ENCODE results near the gene EEPD1. TPM values are rescaled to one million over a fixed set of nuclear protein-coding genes. Genes with fewer than 3 reads are reported as not detected.
"Not testable (repeated sequence)": the region's sequence is repeated elsewhere in the genome, so short reads cannot be mapped to it uniquely, and the experiment has no call there.

EEPD1 gene
- total RNA-seq, 1 experiment from 2014 or later = 7.8 TPM

DNA sequence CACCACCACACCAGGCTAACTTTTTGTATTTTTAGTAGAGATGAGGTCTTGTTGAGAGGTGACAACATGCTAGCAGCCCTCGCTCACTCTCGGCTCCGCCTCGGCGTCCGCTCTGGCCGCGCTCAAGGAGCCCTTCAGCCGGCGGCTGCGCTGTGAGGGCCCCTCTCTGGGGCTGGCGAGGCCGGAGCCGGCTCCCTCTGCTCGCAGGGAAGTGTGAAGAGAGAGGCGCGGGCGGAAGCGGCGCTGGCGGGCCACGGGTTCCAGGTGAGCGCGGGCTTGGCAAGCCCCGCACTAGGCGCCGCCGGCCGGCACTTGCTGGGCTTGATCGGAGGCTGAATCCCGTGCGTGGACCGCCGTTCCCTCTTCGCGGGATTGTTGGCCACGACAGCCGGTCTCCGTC, 83.0 kb downstream of the EEPD1 start:
- DNase-seq (ENCODE audit: low spot score) = peak; percentile 38
- POLR2A ChIA-PET = interaction anchor here (1.1 kb wide), 1 partner anchor 9 kb away, joined by 3 read pairs; no protein-coding TSS in a partner anchor
- TF ChIP-seq EMX1 (CRISPR knock-in tag; IDR thresholded peaks at IDR 0.05) (no peak), ZBTB21 (CRISPR knock-in tag; IDR thresholded peaks at IDR 0.05; ENCODE audit: borderline replicate concordance) (no peak), NR3C1 (CRISPR knock-in tag; conservative IDR thresholded peaks at IDR 0.05; ENCODE audit: low read depth) (no peak), CREM (CRISPR knock-in tag; IDR thresholded peaks at IDR 0.05) (no peak), SMAD3 (CRISPR knock-in tag; IDR thresholded peaks at IDR 0.05; ENCODE audit: borderline replicate concordance) (no peak), ETV6 (CRISPR knock-in tag; IDR thresholded peaks at IDR 0.05) (no peak), FOXK1 (CRISPR knock-in tag; IDR thresholded peaks at IDR 0.05) (no peak)
- TF ChIP-seq, protein P1, sequence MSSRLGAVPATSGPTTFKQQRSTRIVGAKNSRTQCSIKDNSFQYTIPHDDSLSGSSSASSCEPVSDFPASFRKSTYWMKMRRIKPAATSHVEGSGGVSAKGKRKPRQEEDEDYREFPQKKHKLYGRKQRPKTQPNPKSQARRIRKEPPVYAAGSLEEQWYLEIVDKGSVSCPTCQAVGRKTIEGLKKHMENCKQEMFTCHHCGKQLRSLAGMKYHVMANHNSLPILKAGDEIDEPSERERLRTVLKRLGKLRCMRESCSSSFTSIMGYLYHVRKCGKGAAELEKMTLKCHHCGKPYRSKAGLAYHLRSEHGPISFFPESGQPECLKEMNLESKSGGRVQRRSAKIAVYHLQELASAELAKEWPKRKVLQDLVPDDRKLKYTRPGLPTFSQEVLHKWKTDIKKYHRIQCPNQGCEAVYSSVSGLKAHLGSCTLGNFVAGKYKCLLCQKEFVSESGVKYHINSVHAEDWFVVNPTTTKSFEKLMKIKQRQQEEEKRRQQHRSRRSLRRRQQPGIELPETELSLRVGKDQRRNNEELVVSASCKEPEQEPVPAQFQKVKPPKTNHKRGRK (CRISPR knock-in tag; IDR thresholded peaks at IDR 0.05; ENCODE audit: borderline replicate concordance) = no peak
- TF ChIP-seq, protein P2, sequence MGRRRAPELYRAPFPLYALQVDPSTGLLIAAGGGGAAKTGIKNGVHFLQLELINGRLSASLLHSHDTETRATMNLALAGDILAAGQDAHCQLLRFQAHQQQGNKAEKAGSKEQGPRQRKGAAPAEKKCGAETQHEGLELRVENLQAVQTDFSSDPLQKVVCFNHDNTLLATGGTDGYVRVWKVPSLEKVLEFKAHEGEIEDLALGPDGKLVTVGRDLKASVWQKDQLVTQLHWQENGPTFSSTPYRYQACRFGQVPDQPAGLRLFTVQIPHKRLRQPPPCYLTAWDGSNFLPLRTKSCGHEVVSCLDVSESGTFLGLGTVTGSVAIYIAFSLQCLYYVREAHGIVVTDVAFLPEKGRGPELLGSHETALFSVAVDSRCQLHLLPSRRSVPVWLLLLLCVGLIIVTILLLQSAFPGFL (CRISPR knock-in tag; IDR thresholded peaks at IDR 0.05; ENCODE audit: borderline replicate concordance) = no peak
- TF ChIP-seq, protein P3, sequence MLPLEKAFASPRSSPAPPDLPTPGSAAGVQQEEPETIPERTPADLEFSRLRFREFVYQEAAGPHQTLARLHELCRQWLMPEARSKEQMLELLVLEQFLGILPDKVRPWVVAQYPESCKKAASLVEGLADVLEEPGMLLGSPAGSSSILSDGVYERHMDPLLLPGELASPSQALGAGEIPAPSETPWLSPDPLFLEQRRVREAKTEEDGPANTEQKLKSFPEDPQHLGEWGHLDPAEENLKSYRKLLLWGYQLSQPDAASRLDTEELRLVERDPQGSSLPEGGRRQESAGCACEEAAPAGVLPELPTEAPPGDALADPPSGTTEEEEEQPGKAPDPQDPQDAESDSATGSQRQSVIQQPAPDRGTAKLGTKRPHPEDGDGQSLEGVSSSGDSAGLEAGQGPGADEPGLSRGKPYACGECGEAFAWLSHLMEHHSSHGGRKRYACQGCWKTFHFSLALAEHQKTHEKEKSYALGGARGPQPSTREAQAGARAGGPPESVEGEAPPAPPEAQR (CRISPR knock-in tag; IDR thresholded peaks at IDR 0.05) = no peak
- TF ChIP-seq, protein P4, sequence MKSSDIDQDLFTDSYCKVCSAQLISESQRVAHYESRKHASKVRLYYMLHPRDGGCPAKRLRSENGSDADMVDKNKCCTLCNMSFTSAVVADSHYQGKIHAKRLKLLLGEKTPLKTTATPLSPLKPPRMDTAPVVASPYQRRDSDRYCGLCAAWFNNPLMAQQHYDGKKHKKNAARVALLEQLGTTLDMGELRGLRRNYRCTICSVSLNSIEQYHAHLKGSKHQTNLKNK (CRISPR knock-in tag; IDR thresholded peaks at IDR 0.05) = no peak
- TF ChIP-seq, protein P5, sequence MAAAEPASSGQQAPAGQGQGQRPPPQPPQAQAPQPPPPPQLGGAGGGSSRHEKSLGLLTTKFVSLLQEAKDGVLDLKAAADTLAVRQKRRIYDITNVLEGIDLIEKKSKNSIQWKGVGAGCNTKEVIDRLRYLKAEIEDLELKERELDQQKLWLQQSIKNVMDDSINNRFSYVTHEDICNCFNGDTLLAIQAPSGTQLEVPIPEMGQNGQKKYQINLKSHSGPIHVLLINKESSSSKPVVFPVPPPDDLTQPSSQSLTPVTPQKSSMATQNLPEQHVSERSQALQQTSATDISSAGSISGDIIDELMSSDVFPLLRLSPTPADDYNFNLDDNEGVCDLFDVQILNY (CRISPR knock-in tag; IDR thresholded peaks at IDR 0.05) = no peak
- TF ChIP-seq, protein P6, sequence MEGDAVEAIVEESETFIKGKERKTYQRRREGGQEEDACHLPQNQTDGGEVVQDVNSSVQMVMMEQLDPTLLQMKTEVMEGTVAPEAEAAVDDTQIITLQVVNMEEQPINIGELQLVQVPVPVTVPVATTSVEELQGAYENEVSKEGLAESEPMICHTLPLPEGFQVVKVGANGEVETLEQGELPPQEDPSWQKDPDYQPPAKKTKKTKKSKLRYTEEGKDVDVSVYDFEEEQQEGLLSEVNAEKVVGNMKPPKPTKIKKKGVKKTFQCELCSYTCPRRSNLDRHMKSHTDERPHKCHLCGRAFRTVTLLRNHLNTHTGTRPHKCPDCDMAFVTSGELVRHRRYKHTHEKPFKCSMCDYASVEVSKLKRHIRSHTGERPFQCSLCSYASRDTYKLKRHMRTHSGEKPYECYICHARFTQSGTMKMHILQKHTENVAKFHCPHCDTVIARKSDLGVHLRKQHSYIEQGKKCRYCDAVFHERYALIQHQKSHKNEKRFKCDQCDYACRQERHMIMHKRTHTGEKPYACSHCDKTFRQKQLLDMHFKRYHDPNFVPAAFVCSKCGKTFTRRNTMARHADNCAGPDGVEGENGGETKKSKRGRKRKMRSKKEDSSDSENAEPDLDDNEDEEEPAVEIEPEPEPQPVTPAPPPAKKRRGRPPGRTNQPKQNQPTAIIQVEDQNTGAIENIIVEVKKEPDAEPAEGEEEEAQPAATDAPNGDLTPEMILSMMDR (IDR thresholded peaks at IDR 0.05) = no peak
- Mint-ChIP-seq H3K36me3 (peaks cover 30% of the 10 kb centered on the region), H3K27ac (no peak overlapping the region), H3K4me3 (no peak overlapping the region), H3K9me3 (peaks cover 18% of the 10 kb centered on the region), H3K27me3 (ENCODE audit: low read depth) (no peaks in the 10 kb centered on the region), H3K4me1 (peaks cover 21% of the 10 kb centered on the region)
- ATAC-seq = peak; percentile 65
- CTCF ChIA-PET = interaction anchor here (0.7 to 1.2 kb wide), 2 partner anchors 9 to 29 kb away, joined by 3 read pairs; no protein-coding TSS in a partner anchor

DNA sequence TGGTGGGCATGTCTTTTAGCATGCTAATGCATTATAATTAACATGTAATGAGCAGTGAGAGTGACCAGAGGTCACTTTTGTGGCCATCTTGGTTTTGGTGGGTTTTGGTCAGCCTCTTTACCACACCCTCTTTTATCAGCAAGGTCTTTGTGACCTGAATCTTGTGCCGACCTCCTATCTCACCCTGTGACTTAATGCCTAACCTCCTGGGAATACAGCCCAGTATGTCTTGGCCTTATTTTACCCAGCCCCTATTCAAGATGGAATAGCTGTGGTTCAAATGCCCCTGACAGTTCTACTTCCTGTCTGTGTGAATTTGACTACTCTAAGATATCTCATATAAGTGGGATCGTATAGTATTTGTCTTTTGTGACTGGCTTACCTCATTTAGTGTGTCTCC, 85.1 kb downstream of the EEPD1 start:
- Mint-ChIP-seq H3K9me3 (peaks cover 19% of the 10 kb centered on the region), H3K4me3 (no peak overlapping the region), H3K36me3 (peaks cover 31% of the 10 kb centered on the region), H3K27ac (peak overlapping the region; percentile 41; the same call in 1 of the 2 replicates), H3K27me3 (ENCODE audit: low read depth) (no peaks in the 10 kb centered on the region), H3K4me1 (peaks cover 18% of the 10 kb centered on the region)
- no peak for TF ChIP-seq NR2C2 (CRISPR knock-in tag; IDR thresholded peaks at IDR 0.05)
- no peak for TF ChIP-seq MXD4 (CRISPR knock-in tag; IDR thresholded peaks at IDR 0.05; ENCODE audit: borderline replicate concordance)
- TF ChIP-seq, protein P7, sequence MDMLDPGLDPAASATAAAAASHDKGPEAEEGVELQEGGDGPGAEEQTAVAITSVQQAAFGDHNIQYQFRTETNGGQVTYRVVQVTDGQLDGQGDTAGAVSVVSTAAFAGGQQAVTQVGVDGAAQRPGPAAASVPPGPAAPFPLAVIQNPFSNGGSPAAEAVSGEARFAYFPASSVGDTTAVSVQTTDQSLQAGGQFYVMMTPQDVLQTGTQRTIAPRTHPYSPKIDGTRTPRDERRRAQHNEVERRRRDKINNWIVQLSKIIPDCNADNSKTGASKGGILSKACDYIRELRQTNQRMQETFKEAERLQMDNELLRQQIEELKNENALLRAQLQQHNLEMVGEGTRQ (CRISPR knock-in tag; IDR thresholded peaks at IDR 0.05) = no peak
- TF ChIP-seq GTF2I (CRISPR knock-in tag; conservative IDR thresholded peaks at IDR 0.05) = no peak
- no peak for TF ChIP-seq GABPB1 (CRISPR knock-in tag; IDR thresholded peaks at IDR 0.05)
- no peak for TF ChIP-seq ZNF263 (CRISPR knock-in tag; IDR thresholded peaks at IDR 0.05; ENCODE audit: low read depth)
- no peak for TF ChIP-seq NFE2L1 (CRISPR knock-in tag; IDR thresholded peaks at IDR 0.05)
- TF ChIP-seq, protein P8, sequence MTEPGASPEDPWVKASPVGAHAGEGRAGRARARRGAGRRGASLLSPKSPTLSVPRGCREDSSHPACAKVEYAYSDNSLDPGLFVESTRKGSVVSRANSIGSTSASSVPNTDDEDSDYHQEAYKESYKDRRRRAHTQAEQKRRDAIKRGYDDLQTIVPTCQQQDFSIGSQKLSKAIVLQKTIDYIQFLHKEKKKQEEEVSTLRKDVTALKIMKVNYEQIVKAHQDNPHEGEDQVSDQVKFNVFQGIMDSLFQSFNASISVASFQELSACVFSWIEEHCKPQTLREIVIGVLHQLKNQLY (CRISPR knock-in tag; IDR thresholded peaks at IDR 0.05) = no peak
- POLR2A ChIA-PET = no interaction called here
- CTCF ChIA-PET = interaction anchor here (1.1 kb wide), 1 partner anchor 21 kb away, joined by 3 read pairs; no protein-coding TSS in a partner anchor
- DNase-seq (ENCODE audit: low spot score) (no peak), ATAC-seq (no peak)

DNA sequence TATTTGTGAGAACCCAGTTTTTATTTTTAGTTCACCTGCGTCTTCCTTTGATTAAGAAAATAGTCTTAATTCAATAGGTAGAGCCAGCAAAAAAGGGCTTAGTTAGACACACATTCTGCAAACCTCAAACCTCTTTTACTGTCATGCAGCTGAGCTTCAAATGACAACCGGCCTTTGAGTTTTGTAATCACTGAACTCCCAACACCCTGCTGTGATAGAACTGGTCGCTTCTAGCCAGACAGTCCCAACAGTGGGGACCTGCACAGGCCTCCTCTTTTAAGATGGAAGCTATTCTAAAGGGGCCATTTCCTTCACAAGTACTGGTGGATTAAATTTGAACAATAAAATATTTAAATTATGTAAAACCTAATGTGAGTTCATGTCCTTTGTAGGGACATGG, 90.3 kb downstream of the EEPD1 start:
- CTCF ChIA-PET = interaction anchor here (1.3 kb wide), 1 partner anchor 222 kb away, joined by 3 read pairs; no protein-coding TSS in a partner anchor
- H3K36me3 Mint-ChIP-seq = peaks cover 22% of the 10 kb centered on the region
- ATAC-seq = peak; percentile 36; the same call in 1 of the 2 replicates
- H3K27ac Mint-ChIP-seq; H3K4me3 Mint-ChIP-seq; POLR2A ChIA-PET; H3K27me3 Mint-ChIP-seq (ENCODE audit: low read depth); DNase-seq (ENCODE audit: low spot score): not testable (repeated sequence)
- H3K9me3 Mint-ChIP-seq = peaks cover 11% of the 10 kb centered on the region
- H3K4me1 Mint-ChIP-seq = peaks cover 31% of the 10 kb centered on the region

DNA sequence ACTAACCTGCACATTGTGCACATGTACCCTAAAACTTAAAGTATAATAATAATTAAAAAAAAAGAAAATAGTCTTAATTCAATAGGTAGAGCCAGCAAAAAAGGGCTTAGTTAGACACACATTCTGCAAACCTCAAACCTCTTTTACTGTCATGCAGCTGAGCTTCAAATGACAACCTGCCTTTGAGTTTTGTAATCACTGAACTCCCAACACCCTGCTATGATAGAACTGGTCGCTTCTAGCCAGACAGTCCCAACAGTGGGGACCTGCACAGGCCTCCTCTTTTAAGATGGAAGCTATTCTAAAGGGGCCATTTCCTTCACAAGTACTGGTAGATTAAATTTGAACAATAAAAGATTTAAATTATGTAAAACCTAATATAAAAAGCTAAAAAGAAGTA, 90.9 kb downstream of the EEPD1 start:
- CTCF ChIA-PET = interaction anchor here (0.7 to 1.3 kb wide), 2 partner anchors 41 to 222 kb away, joined by 3 read pairs; no protein-coding TSS in a partner anchor
- DNase-seq (ENCODE audit: low spot score); H3K4me3 Mint-ChIP-seq; H3K27ac Mint-ChIP-seq; ATAC-seq; POLR2A ChIA-PET; H3K27me3 Mint-ChIP-seq (ENCODE audit: low read depth): not testable (repeated sequence)
- Mint-ChIP-seq H3K4me1 (peaks cover 31% of the 10 kb centered on the region), H3K36me3 (peaks cover 19% of the 10 kb centered on the region), H3K9me3 (peaks cover 11% of the 10 kb centered on the region)
